Adipocyte (in vitro differentiated cells): Measurements from ENCODE around the gene VTCN1.
"Not testable (repeated sequence)": the region's sequence is repeated elsewhere in the genome, so short reads cannot be mapped to it uniquely, and the experiment has no call there.

Experiments
- DNase-seq: peaks from one replicate; pipeline ENCODE4 v3.0.0-alpha.2; 2015; ENCODE audit warnings: low read depth
- H3K27me3 ChIP-seq: replicated peaks from 2 replicates; pipeline ENCODE4 v1.7.0; 2013; ENCODE audit warnings: mild to moderate bottlenecking, low read length, moderate library complexity; ENCODE audit not compliant: control insufficient read depth, insufficient read depth
- H3K36me3 ChIP-seq: 2 replicates; pipeline ENCODE4 v1.7.0; 2013; ENCODE audit warnings: low read length, mild to moderate bottlenecking, moderate library complexity; ENCODE audit not compliant: control insufficient read depth, insufficient read depth, severe bottlenecking
- H3K4me1 ChIP-seq: 2 replicates; pipeline ENCODE4 v1.7.0; 2013; ENCODE audit warnings: mild to moderate bottlenecking, low read length, moderate library complexity; ENCODE audit not compliant: control insufficient read depth, insufficient read depth
- H3K4me3 ChIP-seq: 2 replicates; pipeline ENCODE4 v1.7.0; 2013; ENCODE audit warnings: mild to moderate bottlenecking, low read length, moderate library complexity
- H3K9ac ChIP-seq: 2 replicates; pipeline ENCODE4 v1.7.0; 2013; ENCODE audit warnings: mild to moderate bottlenecking, low read length, moderate library complexity
- H3K9me3 ChIP-seq: 2 replicates; pipeline ENCODE4 v1.7.0; 2013; ENCODE audit warnings: mild to moderate bottlenecking, low read length, moderate library complexity; ENCODE audit not compliant: control insufficient read depth

The VTCN1 gene

DNA sequence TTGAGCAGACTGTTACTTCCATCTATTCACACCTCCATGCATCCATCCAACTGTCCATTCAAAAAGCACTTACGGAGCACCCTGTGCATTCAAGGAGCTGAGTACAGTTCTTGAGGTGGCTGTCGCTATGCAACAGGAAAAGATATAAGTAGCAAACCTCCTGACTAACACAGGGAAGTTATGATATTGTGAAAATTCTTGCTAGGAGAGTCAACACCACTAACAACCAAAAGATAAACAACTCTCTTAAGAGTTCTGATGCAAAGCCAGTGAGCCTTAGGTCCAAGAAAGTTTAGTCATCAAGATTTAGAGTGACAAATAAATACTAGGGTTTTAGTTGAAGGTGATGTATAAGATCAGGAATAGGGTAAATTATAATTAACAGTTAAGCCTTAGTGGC is 44.7 kb downstream of the VTCN1 start:
- Histone ChIP-seq H3K36me3 (no peaks in the 10 kb centered on the region), H3K27me3 (no peaks in the 10 kb centered on the region), H3K4me1 (no peaks in the 10 kb centered on the region), H3K9ac (no peak overlapping the region), H3K9me3 (no peaks in the 10 kb centered on the region), H3K4me3 (no peak overlapping the region)
- peak; percentile 71 for DNase-seq

DNA sequence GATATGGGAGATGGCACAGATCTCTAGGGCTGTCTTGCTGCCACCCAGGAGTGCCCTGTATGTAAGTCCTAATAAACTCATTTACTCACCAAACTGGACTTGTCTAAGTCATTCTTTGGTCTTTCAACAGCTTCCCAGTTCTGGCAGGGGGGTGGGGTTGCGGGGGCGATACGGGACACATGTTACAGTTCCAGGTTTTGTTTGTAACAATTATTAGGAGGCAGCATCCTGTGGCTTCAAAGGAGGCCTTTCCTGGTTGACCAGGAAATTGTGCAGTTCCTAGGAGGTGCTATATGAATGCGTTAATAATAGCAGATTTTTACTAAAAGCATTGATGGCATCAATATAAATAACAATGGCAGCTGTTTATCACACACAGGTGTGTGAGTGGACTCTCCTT is 46.5 kb downstream of the VTCN1 start:
- H3K9me3 ChIP-seq: no peaks in the 10 kb centered on the region
- no peaks in the 10 kb centered on the region for H3K4me1 ChIP-seq
- no peak overlapping the region for H3K9ac ChIP-seq
- no peak overlapping the region for H3K4me3 ChIP-seq
- peaks cover 6% of the 10 kb centered on the region for H3K27me3 ChIP-seq
- H3K36me3 ChIP-seq: no peaks in the 10 kb centered on the region
- no peak for DNase-seq

DNA sequence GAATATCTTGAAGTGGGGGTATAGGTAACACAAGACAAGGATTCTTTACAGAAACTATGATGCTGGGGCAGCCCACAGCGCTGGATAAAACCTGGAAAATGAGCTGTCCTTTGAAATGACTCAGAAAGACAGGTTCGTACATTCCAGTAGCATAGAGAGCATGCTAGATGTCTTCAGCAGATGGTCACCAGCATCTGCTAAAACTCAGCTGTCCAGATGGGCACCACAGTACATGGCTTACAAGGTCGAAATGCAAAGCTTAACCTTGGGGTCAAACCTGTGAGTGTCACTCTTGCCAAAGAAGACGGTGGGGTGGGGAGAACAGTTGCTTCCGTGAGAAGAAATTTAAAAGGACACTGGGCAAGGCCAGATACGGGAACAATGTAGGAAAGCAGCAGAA is 47.9 kb downstream of the VTCN1 start:
- no peaks in the 10 kb centered on the region for H3K36me3 ChIP-seq
- no peak for DNase-seq
- H3K9me3 ChIP-seq: no peaks in the 10 kb centered on the region
- H3K27me3 ChIP-seq: peaks cover 6% of the 10 kb centered on the region
- no peaks in the 10 kb centered on the region for H3K4me1 ChIP-seq
- no peak overlapping the region for H3K4me3 ChIP-seq
- no peak overlapping the region for H3K9ac ChIP-seq

DNA sequence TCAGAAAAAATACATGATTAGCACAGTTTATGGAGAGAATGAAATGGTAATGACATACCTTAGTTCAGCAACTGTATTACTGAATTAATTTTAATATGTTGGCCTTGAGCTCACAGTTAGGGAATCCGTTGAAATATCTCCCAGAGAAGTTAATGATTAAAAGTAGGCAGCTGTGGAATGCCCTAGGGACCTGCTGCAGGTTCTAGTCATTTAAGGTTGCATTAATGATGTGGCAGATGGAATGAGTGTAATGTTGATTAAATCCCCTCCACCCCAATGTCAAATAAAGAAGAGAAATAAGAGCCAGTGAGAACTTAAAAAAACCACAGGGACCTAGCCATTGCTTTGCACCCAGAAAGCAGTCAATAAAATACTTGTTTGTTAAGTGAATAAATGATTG is 48.8 kb downstream of the VTCN1 start:
- no peak for DNase-seq
- Histone ChIP-seq H3K36me3 (no peaks in the 10 kb centered on the region), H3K4me3 (no peak overlapping the region)

DNA sequence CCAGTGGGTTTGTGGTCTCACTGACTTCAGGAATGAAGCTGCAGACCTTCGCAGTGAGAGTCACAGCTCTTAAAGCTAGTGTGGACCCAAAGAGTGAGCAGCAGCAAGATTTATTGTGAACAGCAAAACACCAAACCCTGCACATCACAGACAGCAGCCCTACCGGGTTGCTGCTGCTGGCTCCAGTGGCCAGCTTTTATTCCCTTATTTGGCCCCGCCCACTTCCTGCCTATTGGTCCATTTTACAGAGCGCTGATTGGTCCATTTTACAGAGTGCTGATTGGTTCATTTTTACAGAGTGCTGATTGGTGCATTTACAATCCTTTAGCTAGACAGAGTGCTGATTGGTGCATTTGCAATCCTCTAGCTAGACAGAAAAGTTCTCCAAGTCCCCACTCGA is 59.4 kb downstream of the VTCN1 start:
- not testable (repeated sequence) for H3K9ac ChIP-seq, H3K36me3 ChIP-seq, H3K4me3 ChIP-seq, H3K27me3 ChIP-seq, H3K9me3 ChIP-seq, DNase-seq
- H3K4me1 ChIP-seq: peaks cover 16% of the 10 kb centered on the region

More for the DNA sequence above, 48.8 kb downstream of the VTCN1 start:
- no peak overlapping the region for H3K9ac ChIP-seq
- no peaks in the 10 kb centered on the region for H3K9me3 ChIP-seq
- H3K27me3 ChIP-seq: peaks cover 6% of the 10 kb centered on the region
- H3K4me1 ChIP-seq: no peaks in the 10 kb centered on the region

DNA sequence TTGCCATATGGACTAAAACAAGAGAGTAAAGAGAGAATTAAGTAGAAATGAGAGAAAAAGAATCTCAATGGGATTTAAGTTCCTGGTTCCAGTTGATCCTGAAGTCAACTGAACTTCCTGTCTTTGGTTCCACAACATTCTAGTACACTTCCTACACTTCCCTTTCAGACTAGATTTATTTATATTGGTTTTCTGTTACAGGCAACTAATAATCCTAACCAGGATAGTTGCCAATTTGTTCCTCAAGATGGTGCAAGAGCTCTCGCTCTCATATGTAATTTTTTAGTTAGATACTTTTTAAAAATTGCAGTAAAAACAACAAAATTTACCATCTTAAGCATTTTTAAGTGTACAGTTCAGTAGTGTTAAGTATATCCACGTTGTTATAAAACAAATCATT is 60.4 kb downstream of the VTCN1 start:
- peaks cover 21% of the 10 kb centered on the region for H3K4me1 ChIP-seq
- peak; percentile 31 for DNase-seq
- H3K9ac ChIP-seq: no peak overlapping the region
- H3K36me3 ChIP-seq: no peaks in the 10 kb centered on the region
- no peaks in the 10 kb centered on the region for H3K27me3 ChIP-seq
- H3K9me3 ChIP-seq: no peaks in the 10 kb centered on the region
- H3K4me3 ChIP-seq: no peak overlapping the region

DNA sequence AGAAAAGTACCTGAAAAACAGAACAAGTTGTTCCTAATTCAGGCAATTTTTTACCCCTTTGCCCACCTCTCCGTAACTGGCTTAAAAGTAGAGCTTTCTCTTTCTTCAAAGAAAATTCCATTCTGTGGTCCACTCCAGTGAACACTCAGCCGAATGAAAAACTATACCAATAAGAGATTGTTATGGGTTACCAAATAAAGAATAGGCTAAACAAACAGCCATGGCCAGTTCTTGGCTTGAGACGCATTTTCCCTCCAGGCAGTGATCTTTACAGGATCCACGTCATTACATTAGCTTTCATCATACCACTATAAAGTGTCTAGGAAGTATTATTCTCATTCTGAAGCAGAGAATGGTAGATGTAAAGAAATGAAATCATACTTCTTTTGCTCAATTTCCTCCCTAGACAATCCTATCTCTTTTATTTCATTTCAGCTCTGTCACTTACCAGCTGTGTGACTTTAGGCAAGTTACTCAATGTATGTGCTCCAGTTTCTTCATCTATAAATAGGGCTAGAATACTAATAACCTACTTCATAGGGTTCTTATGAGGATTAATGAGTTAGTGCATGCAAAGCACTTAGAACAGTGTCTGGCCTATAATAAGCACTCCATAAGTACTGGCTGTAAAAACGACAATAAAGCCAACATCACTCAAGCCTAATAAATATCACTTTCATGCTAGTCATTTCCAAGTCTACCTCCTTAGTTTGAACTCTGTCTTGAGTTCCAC is 62.7 kb downstream of the VTCN1 start:
- no peaks in the 10 kb centered on the region for H3K9me3 ChIP-seq
- H3K4me1 ChIP-seq: peaks cover 21% of the 10 kb centered on the region
- peak; percentile 81 for DNase-seq
- no peak overlapping the region for H3K4me3 ChIP-seq
- H3K9ac ChIP-seq: no peak overlapping the region
- no peaks in the 10 kb centered on the region for H3K27me3 ChIP-seq
- no peaks in the 10 kb centered on the region for H3K36me3 ChIP-seq

DNA sequence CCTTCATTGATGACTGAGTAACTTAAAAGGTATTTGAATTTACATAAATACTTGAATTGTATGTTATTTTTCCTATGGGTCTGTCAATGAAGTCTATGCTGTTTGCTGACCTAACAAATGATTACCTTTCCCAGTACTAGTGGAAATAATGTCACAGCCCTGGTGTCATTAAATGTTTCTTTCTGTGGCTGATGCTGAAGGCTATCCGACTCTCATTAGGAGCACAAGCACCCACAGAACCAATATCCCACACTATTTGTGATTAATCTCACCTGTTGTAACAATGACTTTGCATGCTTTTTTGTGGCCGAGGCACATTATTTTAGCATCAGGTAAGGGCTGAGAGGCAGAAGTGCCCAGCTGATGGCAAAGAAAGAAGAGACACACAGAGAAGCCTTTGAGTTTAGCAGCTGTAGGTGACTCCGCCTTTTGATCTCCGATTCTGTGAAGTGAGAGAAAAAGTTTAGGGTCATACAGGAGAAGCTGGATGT is 63.3 kb downstream of the VTCN1 start:
- Histone ChIP-seq H3K4me1 (peaks cover 21% of the 10 kb centered on the region), H3K9me3 (no peaks in the 10 kb centered on the region), H3K36me3 (no peaks in the 10 kb centered on the region), H3K9ac (no peak overlapping the region), H3K27me3 (no peaks in the 10 kb centered on the region), H3K4me3 (peak overlapping the region; percentile 13)
- no peak for DNase-seq

DNA sequence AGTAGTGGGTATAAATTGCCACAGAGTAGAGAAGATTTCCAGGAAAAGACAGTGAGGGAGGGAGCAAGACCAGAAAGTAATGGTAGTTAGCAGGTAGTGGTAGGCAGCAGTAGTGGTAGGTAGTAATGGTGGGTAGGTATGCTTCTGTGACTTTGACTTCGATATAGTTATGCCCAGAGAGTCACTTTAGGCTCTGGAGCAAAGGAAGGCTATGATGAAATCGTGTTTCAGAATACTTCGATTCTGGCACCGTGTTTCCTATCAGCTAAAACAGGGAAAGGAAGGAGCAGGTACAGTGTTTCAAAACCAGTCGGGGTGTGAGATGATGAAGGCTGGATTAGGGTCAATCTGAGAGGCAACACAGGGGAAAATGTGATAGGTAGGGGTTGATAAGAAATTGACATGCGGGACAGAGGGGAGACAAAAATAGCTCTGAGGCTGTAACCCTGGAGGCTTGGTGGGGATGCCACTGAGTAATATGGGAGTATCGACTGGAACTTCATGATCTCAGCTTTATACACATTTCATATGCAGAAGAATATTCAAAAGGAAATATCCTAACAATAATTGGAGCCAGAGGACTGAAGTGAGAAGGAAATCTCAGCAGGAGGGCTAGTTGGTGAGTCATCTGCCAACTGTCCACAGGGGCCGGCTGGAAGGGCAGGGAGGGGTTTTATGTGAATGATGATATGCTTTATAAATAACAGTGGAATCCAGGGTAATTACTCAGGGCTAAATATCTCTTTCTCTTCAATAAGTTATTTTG is 64.0 kb downstream of the VTCN1 start:
- Histone ChIP-seq H3K36me3 (no peaks in the 10 kb centered on the region), H3K4me1 (peaks cover 21% of the 10 kb centered on the region), H3K9ac (no peak overlapping the region), H3K27me3 (no peaks in the 10 kb centered on the region), H3K4me3 (peak overlapping the region; percentile 38), H3K9me3 (no peaks in the 10 kb centered on the region)
- peak; percentile 90 for DNase-seq

DNA sequence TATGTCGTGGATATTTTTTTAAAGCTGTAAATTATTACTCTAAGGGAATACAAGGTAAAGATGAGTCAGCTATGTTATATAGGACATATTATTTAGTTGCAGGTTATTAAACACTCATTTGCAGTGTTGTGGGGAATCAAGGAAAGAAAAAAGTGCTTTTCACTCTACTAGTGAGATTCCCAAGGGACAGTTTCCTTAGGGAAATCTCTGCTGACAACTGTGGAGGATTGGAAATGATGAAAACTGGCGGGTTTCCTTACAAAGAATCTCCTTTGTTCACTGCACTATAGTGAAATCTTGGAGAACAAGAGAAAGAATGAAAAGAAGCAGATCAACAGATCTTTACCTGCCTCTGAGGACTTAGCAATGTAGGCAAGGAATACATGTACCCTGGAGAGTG is 64.7 kb downstream of the VTCN1 start:
- H3K9ac ChIP-seq: no peak overlapping the region
- no peaks in the 10 kb centered on the region for H3K9me3 ChIP-seq
- DNase-seq: no peak

DNA sequence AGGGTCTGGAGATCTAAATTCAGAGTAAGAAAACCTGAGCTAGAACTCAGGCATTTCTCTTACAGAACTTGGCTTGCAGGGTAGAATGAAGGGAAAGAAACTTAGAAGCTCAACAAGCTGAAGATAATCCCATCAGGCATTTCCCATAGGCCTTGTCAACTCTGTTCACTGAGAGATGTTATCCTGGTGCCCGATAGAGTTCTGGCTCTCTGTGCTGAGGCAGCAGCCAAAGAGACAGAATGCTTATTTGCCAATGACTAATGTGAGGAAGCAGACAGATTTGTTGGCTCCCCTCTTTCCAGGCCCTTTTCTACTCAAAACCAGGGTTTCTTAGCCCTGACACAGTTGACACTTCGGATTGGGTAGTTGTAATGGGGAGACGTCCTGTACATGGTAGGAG is 66.9 kb downstream of the VTCN1 start:
- H3K27me3 ChIP-seq: no peaks in the 10 kb centered on the region
- H3K9me3 ChIP-seq: no peaks in the 10 kb centered on the region
- no peaks in the 10 kb centered on the region for H3K36me3 ChIP-seq
- H3K9ac ChIP-seq: no peak overlapping the region
- H3K4me3 ChIP-seq: no peak overlapping the region
- peaks cover 21% of the 10 kb centered on the region for H3K4me1 ChIP-seq
- no peak for DNase-seq

More for the DNA sequence above, 64.7 kb downstream of the VTCN1 start:
- Histone ChIP-seq H3K4me1 (peaks cover 21% of the 10 kb centered on the region), H3K4me3 (no peak overlapping the region), H3K36me3 (no peaks in the 10 kb centered on the region), H3K27me3 (no peaks in the 10 kb centered on the region)
